Measurements from ENCODE around the gene PPIE. TPM values are rescaled to one million over a fixed set of nuclear protein-coding genes. Genes with fewer than 3 reads are reported as not detected.

The PPIE gene
- polyA plus RNA-seq, 1 donor = 41.6 TPM

- DNase-seq = peak; percentile 40
Observed at GRCh38 chr1:39720094-39720999, 18.3 kb upstream of the PPIE start.

DNA sequence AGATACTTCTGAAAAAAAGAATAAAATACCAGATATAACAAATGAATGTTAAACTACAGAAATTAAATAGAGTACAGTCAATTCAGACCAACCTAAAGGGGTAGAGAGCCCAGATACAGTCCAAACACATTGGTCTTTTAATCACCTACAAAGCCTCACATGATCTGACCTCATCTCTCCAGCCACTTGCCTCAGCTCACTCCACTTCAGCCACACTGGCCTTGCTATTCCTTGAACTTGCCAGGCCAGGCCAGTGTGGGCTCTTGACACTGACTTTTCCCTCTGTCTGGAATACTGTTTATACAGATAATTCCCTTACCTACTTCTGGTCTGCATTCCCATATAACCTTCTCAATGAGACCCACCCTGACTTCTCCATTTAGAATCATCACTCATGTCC is 17.0 kb upstream of the PPIE start:
- no peak for DNase-seq

- DNase-seq = no peak
Observed at GRCh38 chr1:39722495-39722894, 16.2 kb upstream of the PPIE start.

DNA sequence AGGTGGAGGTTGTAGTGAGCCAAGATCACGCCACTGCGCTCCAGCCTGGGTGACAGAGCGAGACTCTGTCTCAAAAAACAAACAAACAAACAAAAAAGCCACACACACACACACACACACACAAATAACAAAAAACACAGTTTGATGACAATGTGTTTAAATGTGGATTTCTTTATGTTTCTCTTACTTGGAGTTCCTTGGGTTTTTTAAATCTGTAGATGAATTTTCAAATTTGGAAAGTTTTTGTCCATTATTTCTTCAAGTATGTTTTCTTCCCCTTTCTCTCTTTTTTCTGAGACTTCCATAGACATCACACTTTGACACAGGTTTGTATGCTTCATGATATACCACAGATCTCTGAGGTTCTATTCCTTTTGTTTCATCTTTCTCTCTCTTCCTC is 12.1 kb upstream of the PPIE start:
- DNase-seq = no peak

- no peak for DNase-seq
Observed at GRCh38 chr1:39727221-39727931, 11.3 kb upstream of the PPIE start.

GRCh38 chr1:39727932-39728317 is 10.8 kb upstream of the PPIE start:
- no peak for DNase-seq

DNA sequence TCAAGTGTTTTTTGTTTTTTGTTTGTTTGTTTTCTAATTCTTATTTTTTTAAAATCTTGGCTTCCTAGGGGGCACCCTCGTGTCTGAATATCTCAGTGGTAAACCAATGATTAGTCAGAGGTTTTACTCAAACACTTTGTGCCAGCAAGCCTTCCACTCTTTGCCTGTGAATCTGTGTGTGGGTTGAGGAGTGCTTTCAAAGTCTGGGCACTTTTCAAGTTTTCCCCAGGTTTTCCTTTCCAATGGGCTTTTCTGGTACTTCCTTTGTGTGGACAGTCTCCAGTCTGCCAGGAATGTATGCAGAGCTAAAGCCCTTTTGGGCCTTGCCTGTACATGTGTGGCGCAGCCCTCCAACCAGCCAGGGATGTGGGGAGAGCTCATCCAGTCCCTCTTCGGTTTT is 9.7 kb upstream of the PPIE start:
- DNase-seq = no peak

- no peak for DNase-seq
Observed at GRCh38 chr1:39729842-39730241, 8.8 kb upstream of the PPIE start.

- no peak for DNase-seq
Observed at GRCh38 chr1:39732730-39733129, 6.0 kb upstream of the PPIE start.

GRCh38 chr1:39733161-39733560 is 5.5 kb upstream of the PPIE start:
- DNase-seq = no peak

DNA sequence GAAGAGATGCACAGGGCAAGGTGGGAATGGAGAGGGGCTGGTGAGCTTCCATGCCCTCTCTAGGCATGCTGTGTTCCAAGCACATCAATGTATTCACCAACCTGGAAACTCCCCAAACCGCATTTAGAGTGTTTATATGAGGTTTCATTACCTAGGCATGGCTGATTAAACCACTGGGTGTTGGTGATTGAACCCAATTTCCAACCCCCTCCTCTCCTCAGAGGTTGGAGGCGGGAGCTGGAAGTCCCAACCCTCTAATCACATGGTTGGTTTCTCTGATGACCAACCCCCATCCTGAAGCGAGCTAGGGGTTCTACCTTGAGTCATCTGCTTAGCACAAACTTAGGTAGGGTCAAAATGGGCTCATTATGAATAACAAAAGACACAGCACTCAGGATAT is 3.0 kb upstream of the PPIE start:
- DNase-seq = no peak

GRCh38 chr1:39737546-39738169 is 1.0 kb upstream of the PPIE start:
- DNase-seq = no peak

DNA sequence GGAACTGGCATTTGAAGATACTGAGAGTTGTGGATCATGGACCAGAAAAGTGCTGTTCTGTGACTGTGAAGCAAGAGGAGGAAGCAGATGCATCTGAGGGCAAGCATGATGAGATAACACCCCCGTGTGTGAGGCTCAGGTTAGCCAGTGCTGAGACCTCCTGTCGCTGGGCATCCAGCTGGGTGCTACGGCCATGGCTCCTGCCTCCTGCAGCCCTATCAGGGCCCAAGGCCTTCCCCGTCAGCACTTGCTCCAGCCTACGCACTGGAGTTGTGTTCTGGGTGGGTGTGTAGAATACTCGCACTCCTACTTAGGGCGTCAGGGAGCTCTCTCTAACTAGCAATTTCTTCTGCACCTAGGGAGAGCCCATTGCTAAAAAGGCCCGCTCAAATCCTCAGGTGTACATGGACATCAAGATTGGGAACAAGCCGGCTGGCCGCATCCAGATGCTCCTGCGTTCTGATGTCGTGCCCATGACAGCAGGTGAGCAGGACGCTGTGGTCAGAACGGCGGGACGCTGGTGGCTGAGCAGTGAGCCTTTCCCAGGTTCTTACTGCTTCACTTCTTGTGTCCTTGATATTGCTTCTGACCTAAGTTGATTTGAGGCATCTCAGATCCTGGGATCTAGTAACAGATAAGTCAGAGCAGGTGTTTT is 6.5 kb downstream of the PPIE start:
- no peak for DNase-seq

GRCh38 chr1:39751595-39751994 is 12.9 kb downstream of the PPIE start:
- no peak for DNase-seq

- no peak for DNase-seq
Observed at GRCh38 chr1:39752703-39753102, 14.0 kb downstream of the PPIE start.

DNA sequence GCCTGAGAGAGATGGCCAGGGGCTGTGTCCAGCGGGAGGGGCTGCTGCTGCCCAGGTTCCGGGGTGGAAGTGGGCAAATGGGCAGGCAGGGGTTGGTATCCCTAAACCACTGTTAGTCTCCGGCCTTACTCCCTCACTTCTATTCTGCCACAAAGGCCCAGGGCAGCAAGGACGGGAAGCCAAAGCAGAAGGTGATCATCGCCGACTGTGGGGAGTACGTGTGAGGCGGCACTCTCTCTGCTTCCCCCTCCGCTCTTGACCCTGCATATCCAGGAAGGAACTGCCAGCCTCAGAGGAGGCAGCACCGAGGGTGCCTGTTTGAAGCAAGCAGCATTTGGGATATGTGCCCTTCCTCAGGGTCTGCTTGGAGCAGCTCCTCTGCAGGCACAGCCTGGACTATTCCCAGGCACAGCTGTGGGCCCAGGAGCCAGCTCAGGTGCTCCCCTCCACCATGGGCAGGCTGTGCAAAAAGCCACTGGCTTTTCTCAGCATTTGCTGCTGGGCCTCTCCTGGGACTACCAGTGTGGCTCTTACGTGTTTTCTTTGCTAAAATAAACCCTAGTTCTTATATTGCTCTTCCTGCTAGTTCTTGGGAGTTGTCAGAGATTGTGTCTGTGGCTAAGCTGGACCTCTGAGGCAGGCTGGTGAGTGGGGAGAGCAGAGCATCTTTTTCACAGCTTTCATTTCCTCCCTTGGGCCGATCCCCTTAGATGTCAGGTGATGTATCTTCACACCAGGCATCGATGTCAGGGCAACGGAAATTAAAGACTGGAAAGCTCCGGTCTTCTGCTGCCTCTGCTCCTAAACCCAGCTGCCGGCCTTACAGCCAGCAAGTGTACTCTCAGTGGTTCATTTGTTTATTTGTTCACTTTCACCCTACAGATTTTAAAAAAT is 14.7 kb downstream of the PPIE start:
- DNase-seq = no peak

GRCh38 chr1:39754026-39754570 is 15.4 kb downstream of the PPIE start:
- no peak for DNase-seq

- no peak for DNase-seq
Observed at GRCh38 chr1:39754906-39755504, 16.3 kb downstream of the PPIE start.

GRCh38 chr1:39755965-39756659 is 17.4 kb downstream of the PPIE start:
- no peak for DNase-seq

DNA sequence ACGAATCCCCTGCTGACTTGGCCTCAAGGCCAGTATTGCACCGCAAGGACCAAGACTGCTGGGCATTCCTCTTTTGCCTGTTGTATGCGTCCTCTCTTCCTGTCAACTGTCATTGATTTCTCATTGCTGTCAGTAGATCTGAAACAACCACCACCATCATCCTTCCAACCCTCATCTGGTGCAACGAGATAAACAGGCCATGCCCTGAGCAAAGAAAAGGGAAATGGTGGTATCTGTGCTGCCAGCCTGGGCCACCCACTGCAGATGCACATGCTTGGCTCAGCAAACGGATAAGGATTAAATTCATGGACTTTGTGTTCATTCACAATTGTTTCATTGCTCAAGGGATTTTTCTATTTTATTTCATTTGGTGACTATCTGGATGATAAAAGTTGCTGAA is 18.8 kb downstream of the PPIE start:
- no peak for DNase-seq
